ENCODE results near the gene PNP. TPM values are rescaled to one million over a fixed set of nuclear protein-coding genes. Genes with fewer than 3 reads are reported as not detected.

The PNP gene
- total and polyA plus RNA-seq, 2 experiments from 2014 or later: 24.6 to 39.6 TPM

GRCh38 chr14:20468764-20469241 lies 403 bp upstream of the PNP start:
- Histone ChIP-seq H3K4me2 (ENCODE audit: unreplicated experiment) (peak overlapping the region; percentile 95), H3K9me2 (ENCODE audit: insufficient read depth) (no peaks in the 10 kb centered on the region), H3K4me3 (peak overlapping the region; percentile 93), H4K20me1 (ENCODE audit: insufficient read depth) (no peaks in the 10 kb centered on the region), H3K27ac (peak overlapping the region; percentile 85), H2AFZ (peak overlapping the region; percentile 98), H3K27me3 (replicated peaks; ENCODE audit: insufficient read depth) (no peaks in the 10 kb centered on the region), H3K36me3 (ENCODE audit: low read depth) (peaks cover 8% of the 10 kb centered on the region), H3K4me1 (ENCODE audit: insufficient read depth) (no peaks in the 10 kb centered on the region), H3K79me2 (ENCODE audit: insufficient read depth) (peaks cover 41% of the 10 kb centered on the region), H3K9me3 (ENCODE audit: low read depth) (no peaks in the 10 kb centered on the region), H3F3A (ENCODE audit: insufficient read depth) (peaks cover 10% of the 10 kb centered on the region; the same call in 1 of the 2 replicates), H3K9ac (peak overlapping the region; percentile 94)
- WGBS, 2 experiments (ENCODE audit: low coverage in 1 of 2, low lambda C conversion rate in 2 of 2, missing lambda C conversion rate in 2 of 2): 20 to 22% methylated on average over 16 of the region's 16 CpGs
- DNase-seq: peak; percentile 49
- in situ Hi-C loops (cut with MboI): no loop called here
- TF ChIP-seq EZH2phosphoT487 (IDR thresholded peaks at IDR 0.05; ENCODE audit: insufficient read depth, low read depth) (no peak), EZH2 (IDR thresholded peaks at IDR 0.05; ENCODE audit: insufficient read depth, poor library complexity, severe bottlenecking) (no peak)

DNA sequence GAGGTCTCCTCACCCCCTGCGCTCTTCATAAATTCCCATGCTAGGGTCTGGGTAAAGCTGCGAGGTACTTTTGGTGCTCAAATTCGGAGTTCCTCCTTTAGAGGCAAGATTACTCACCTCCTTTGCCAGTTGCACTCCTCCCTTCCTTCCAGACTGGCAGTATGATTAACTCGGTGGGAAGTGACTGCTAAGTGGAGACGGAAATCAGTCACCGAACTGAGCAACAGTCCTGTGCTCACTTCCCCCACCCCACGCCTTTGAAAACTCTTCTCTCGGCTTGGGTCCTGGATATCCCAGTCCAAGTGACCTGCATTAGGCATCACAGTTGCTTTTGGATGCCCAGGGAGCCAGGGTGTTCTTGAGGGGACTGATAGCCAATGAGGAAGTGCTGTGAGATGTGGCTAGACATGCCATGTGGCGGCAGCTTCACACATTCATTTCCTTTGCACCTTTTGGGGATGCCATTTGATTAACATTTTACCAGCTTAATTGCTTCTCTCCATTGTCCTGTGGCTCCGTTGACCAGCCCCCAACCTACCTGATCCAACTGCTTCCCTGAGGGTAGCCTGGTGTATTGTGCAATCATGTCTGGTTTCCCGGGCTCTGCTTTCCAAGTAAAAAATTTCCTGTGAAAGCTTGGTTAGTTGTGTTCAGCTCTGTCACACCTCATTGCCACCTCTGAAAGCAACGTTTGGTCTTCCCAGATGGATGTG lies 840 bp downstream of the PNP start:
- H3K9ac ChIP-seq: peak overlapping the region; percentile 94
- peak overlapping the region; percentile 98 for H2AFZ ChIP-seq
- H3K4me3 ChIP-seq: peak overlapping the region; percentile 93
- no peaks in the 10 kb centered on the region for H4K20me1 ChIP-seq (ENCODE audit: insufficient read depth)
- no peaks in the 10 kb centered on the region for H3K4me1 ChIP-seq (ENCODE audit: insufficient read depth)
- H3K27ac ChIP-seq: peak overlapping the region; percentile 85
- H3K27me3 ChIP-seq (replicated peaks; ENCODE audit: insufficient read depth): no peaks in the 10 kb centered on the region
- peaks cover 19% of the 10 kb centered on the region for H3K36me3 ChIP-seq (ENCODE audit: low read depth)
- H3K4me2 ChIP-seq (ENCODE audit: unreplicated experiment): peak overlapping the region; percentile 95
- DNase-seq: peak; percentile 91
- WGBS, 2 experiments (ENCODE audit: low coverage in 1 of 2, low lambda C conversion rate in 2 of 2, missing lambda C conversion rate in 2 of 2): 1 to 4% methylated on average over 12 of the region's 12 CpGs
- H3K9me2 ChIP-seq (ENCODE audit: insufficient read depth): no peaks in the 10 kb centered on the region
- in situ Hi-C loops (cut with MboI): no loop called here
- peaks cover 54% of the 10 kb centered on the region for H3K79me2 ChIP-seq (ENCODE audit: insufficient read depth)
- H3K9me3 ChIP-seq (ENCODE audit: low read depth): no peaks in the 10 kb centered on the region
- TF ChIP-seq EZH2 (IDR thresholded peaks at IDR 0.05; ENCODE audit: insufficient read depth, poor library complexity, severe bottlenecking) (no peak), EZH2phosphoT487 (IDR thresholded peaks at IDR 0.05; ENCODE audit: insufficient read depth, low read depth) (no peak)
- peaks cover 10% of the 10 kb centered on the region; the same call in 1 of the 2 replicates for H3F3A ChIP-seq (ENCODE audit: insufficient read depth)

- Histone ChIP-seq H3K4me1 (ENCODE audit: insufficient read depth) (no peaks in the 10 kb centered on the region), H3K4me2 (ENCODE audit: unreplicated experiment) (peak overlapping the region; percentile 95), H3K9me3 (ENCODE audit: low read depth) (no peaks in the 10 kb centered on the region), H4K20me1 (ENCODE audit: insufficient read depth) (no peaks in the 10 kb centered on the region), H3K9me2 (ENCODE audit: insufficient read depth) (no peaks in the 10 kb centered on the region), H3K27ac (peak overlapping the region; percentile 85), H2AFZ (peak overlapping the region; percentile 98), H3F3A (ENCODE audit: insufficient read depth) (peaks cover 10% of the 10 kb centered on the region; the same call in 1 of the 2 replicates), H3K27me3 (replicated peaks; ENCODE audit: insufficient read depth) (no peaks in the 10 kb centered on the region), H3K9ac (peak overlapping the region; percentile 94), H3K36me3 (ENCODE audit: low read depth) (peaks cover 24% of the 10 kb centered on the region), H3K79me2 (ENCODE audit: insufficient read depth) (peaks cover 55% of the 10 kb centered on the region), H3K4me3 (peak overlapping the region; percentile 93)
- in situ Hi-C loops (cut with MboI): no loop called here
- no peak for DNase-seq
- 3% methylated on average over 2 of the region's 2 CpGs for WGBS, 2 experiments (ENCODE audit: low coverage in 1 of 2, low lambda C conversion rate in 2 of 2, missing lambda C conversion rate in 2 of 2)
- no peak for TF ChIP-seq EZH2 (IDR thresholded peaks at IDR 0.05; ENCODE audit: insufficient read depth, poor library complexity, severe bottlenecking)
- TF ChIP-seq EZH2phosphoT487 (IDR thresholded peaks at IDR 0.05; ENCODE audit: insufficient read depth, low read depth): no peak
These were observed 1.3 kb downstream of the PNP start for GRCh38 chr14:20470603-20470901.

GRCh38 chr14:20472536-20473169 lies 3.4 kb downstream of the PNP start:
- Histone ChIP-seq H3K36me3 (ENCODE audit: low read depth) (peaks cover 24% of the 10 kb centered on the region), H3K4me3 (no peak overlapping the region), H3K9ac (no peak overlapping the region), H3K9me3 (ENCODE audit: low read depth) (no peaks in the 10 kb centered on the region), H3K27ac (no peak overlapping the region), H2AFZ (no peak overlapping the region), H3K27me3 (replicated peaks; ENCODE audit: insufficient read depth) (no peaks in the 10 kb centered on the region), H3K4me1 (ENCODE audit: insufficient read depth) (no peaks in the 10 kb centered on the region; the same call in 1 of the 2 replicates), H3F3A (ENCODE audit: insufficient read depth) (peaks cover 15% of the 10 kb centered on the region; the same call in 1 of the 2 replicates), H3K79me2 (ENCODE audit: insufficient read depth) (peaks cover 55% of the 10 kb centered on the region), H3K4me2 (ENCODE audit: unreplicated experiment) (no peak overlapping the region), H4K20me1 (ENCODE audit: insufficient read depth) (no peaks in the 10 kb centered on the region), H3K9me2 (ENCODE audit: insufficient read depth) (no peaks in the 10 kb centered on the region)
- in situ Hi-C loops (cut with MboI): no loop called here
- 98 to 100% methylated on average over 2 of the region's 2 CpGs for WGBS, 2 experiments (ENCODE audit: low coverage in 1 of 2, low lambda C conversion rate in 2 of 2, missing lambda C conversion rate in 2 of 2)
- no peak for DNase-seq
- TF ChIP-seq EZH2 (IDR thresholded peaks at IDR 0.05; ENCODE audit: insufficient read depth, poor library complexity, severe bottlenecking) (no peak), EZH2phosphoT487 (IDR thresholded peaks at IDR 0.05; ENCODE audit: insufficient read depth, low read depth) (no peak)
